BLaER1 (cell line): ENCODE measurements around the gene TRIM7.

Experiments used
- H3K27ac ChIP-seq: shearing (Covaris generic); formaldehyde crosslinking; 2 replicates; pipeline ENCODE4 v1.8.1; 2022
- H3K27me3 ChIP-seq: shearing (Covaris generic); formaldehyde crosslinking; 2 replicates; pipeline ENCODE4 v1.8.1; 2022
- H3K36me3 ChIP-seq: shearing (Covaris generic); formaldehyde crosslinking; 2 replicates; pipeline ENCODE4 v1.8.1; 2022
- H3K4me1 ChIP-seq: shearing (Covaris generic); formaldehyde crosslinking; 2 replicates; pipeline ENCODE4 v1.8.1; 2022
- H3K4me2 ChIP-seq: shearing (Covaris generic); formaldehyde crosslinking; 2 replicates; pipeline ENCODE4 v1.8.1; 2022
- H3K4me3 ChIP-seq: shearing (Covaris generic); formaldehyde crosslinking; 2 replicates; pipeline ENCODE4 v1.8.1; 2022
- H3K9ac ChIP-seq: shearing (Covaris generic); formaldehyde crosslinking; 2 replicates; pipeline ENCODE4 v1.8.1; 2022
- H3K9me3 ChIP-seq: shearing (Covaris generic); formaldehyde crosslinking; 2 replicates; pipeline ENCODE4 v1.8.1; 2022
- H4K20me1 ChIP-seq: shearing (Covaris generic); formaldehyde crosslinking; 2 replicates; pipeline ENCODE4 v1.8.1; 2022
- Cebpa-rat ChIP-seq: shearing (Covaris generic); IDR thresholded peaks from 2 replicates; pipeline ENCODE4 v1.8.1; 2022

TRIM7 gene

GRCh38 chr5:181204826-181205760, at the start of gene TRIM7:
Gene TRIM7 (minus strand): TSS chr5:181205196. CDS start chr5:181205110, 86 bp downstream.
- Histone ChIP-seq H3K4me2 (peak within 1 kb of the TSS; percentile 99), H3K27ac (0 out of 2 replicates have a peak within 1 kb of the TSS, but pooled peaks have one; percentile 13), H4K20me1 (peaks cover 29% of the 10 kb centered on the region), H3K27me3 (peaks cover 73% of the 10 kb centered on the region), H3K9ac (peak within 1 kb of the TSS; percentile 73), H3K4me3 (peak within 1 kb of the TSS; percentile 78), H3K4me1 (peaks cover 23% of the 10 kb centered on the region), H3K36me3 (no peaks in the 10 kb centered on the region), H3K9me3 (no peaks in the 10 kb centered on the region)
- no peak for TF ChIP-seq Cebpa-rat

- H3K9me3 ChIP-seq: no peaks in the 10 kb centered on the region
- no peak for TF ChIP-seq Cebpa-rat
- peaks cover 75% of the 10 kb centered on the region for H3K4me1 ChIP-seq
- H3K4me2 ChIP-seq: peak overlapping the region; percentile 99
- peak overlapping the region; percentile 64; the same call in 1 of the 2 replicates for H3K27ac ChIP-seq
- H3K9ac ChIP-seq: peak overlapping the region; percentile 100
- peaks cover 67% of the 10 kb centered on the region for H4K20me1 ChIP-seq
- H3K27me3 ChIP-seq: no peaks in the 10 kb centered on the region
- peaks cover 37% of the 10 kb centered on the region for H3K36me3 ChIP-seq
- H3K4me3 ChIP-seq: peak overlapping the region; percentile 97
Measured at GRCh38 chr5:181248277-181248676, 43.3 kb upstream of the TRIM7 start.

GRCh38 chr5:181246276-181247049, 41.5 kb upstream of the TRIM7 start:
- Histone ChIP-seq H3K9me3 (no peaks in the 10 kb centered on the region), H3K36me3 (peaks cover 38% of the 10 kb centered on the region), H3K4me2 (peak overlapping the region; percentile 99), H3K9ac (peak overlapping the region; percentile 100), H3K27ac (peak overlapping the region; percentile 97), H3K4me1 (peaks cover 72% of the 10 kb centered on the region), H3K4me3 (peak overlapping the region; percentile 97), H3K27me3 (no peaks in the 10 kb centered on the region), H4K20me1 (peaks cover 67% of the 10 kb centered on the region)
- no peak for TF ChIP-seq Cebpa-rat

- peaks cover 38% of the 10 kb centered on the region for H3K36me3 ChIP-seq
Measured at GRCh38 chr5:181245427-181246275, 40.7 kb upstream of the TRIM7 start.

DNA sequence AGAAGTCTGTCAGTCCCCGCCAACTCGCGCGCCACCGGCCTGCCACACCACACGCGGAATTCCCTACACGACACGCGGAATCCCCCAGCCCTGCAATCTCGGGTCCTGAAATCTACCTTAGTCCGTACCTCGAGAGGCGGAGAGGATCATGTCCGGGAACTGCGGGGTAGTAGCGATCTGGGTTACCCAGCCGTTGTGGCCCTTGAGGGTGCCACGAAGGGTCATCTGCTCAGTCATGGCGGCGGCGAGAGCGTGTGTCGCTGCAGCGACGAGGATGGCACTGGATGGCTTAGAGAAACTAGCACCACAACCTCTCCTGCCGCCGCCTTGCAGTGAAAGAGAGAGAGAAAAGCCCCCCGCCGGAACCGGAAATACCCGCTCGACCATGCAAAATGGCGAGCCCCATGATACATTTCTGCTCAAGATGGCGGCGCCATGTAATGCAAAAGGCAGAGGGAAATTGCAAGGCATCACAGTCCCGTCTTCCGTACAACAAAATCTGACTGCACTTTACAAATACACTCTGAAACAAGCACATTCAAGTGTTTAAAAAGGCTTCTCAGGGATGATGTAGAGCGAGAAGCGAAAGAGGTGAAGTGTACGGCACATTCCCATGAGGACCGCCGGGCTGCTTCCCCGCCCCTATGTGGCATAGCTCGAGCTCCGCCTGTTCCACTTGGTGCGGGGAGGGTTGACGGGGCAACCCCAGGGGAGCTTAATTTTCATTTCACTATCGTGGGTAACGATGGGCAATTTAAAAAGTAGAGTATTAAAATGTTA, 38.8 kb upstream of the TRIM7 start, which contains the start of gene RACK1:
RACK1 (minus strand) TSS at position 343 of the 780 bp plus-strand sequence; CDS start at position 237, 106 bp downstream.
- H3K27me3 ChIP-seq: no peaks in the 10 kb centered on the region; the same call in 1 of the 2 replicates
- H4K20me1 ChIP-seq: peaks cover 67% of the 10 kb centered on the region

More at GRCh38 chr5:181245427-181246275, 40.7 kb upstream of the TRIM7 start:
- H3K4me3 ChIP-seq: peak overlapping the region; percentile 97
- peak overlapping the region; percentile 100 for H3K9ac ChIP-seq
- peaks cover 67% of the 10 kb centered on the region for H4K20me1 ChIP-seq
- no peak for TF ChIP-seq Cebpa-rat
- peak overlapping the region; percentile 97 for H3K27ac ChIP-seq
- peak overlapping the region; percentile 99 for H3K4me2 ChIP-seq
- H3K9me3 ChIP-seq: no peaks in the 10 kb centered on the region
- peaks cover 72% of the 10 kb centered on the region for H3K4me1 ChIP-seq
- no peaks in the 10 kb centered on the region for H3K27me3 ChIP-seq

GRCh38 chr5:181243018-181243563, 38.1 kb upstream of the TRIM7 start:
- peaks cover 68% of the 10 kb centered on the region for H3K4me1 ChIP-seq
- no peaks in the 10 kb centered on the region; the same call in 1 of the 2 replicates for H3K27me3 ChIP-seq
- no peak for TF ChIP-seq Cebpa-rat

More for the DNA sequence above, 38.8 kb upstream of the TRIM7 start, which contains the start of gene RACK1:
- Histone ChIP-seq H3K4me1 (peaks cover 70% of the 10 kb centered on the region), H3K9ac (peak within 1 kb of the TSS; percentile 100), H3K36me3 (peaks cover 45% of the 10 kb centered on the region), H3K27ac (peak within 1 kb of the TSS; percentile 97), H3K4me2 (peak within 1 kb of the TSS; percentile 99), H3K4me3 (peak within 1 kb of the TSS; percentile 97), H3K9me3 (no peaks in the 10 kb centered on the region)
- TF ChIP-seq Cebpa-rat: no peak

GRCh38 chr5:181242031-181242451, 37.0 kb upstream of the TRIM7 start:
- peak overlapping the region; percentile 100 for H3K9ac ChIP-seq
- H3K4me1 ChIP-seq: peaks cover 57% of the 10 kb centered on the region
- H3K27ac ChIP-seq: peak overlapping the region; percentile 97
- H3K36me3 ChIP-seq: peaks cover 62% of the 10 kb centered on the region
- H4K20me1 ChIP-seq: peaks cover 68% of the 10 kb centered on the region
- no peaks in the 10 kb centered on the region for H3K9me3 ChIP-seq
- H3K27me3 ChIP-seq: no peaks in the 10 kb centered on the region; the same call in 1 of the 2 replicates
- no peak for TF ChIP-seq Cebpa-rat
- peak overlapping the region; percentile 97 for H3K4me3 ChIP-seq
- peak overlapping the region; percentile 98 for H3K4me2 ChIP-seq

More at GRCh38 chr5:181243018-181243563, 38.1 kb upstream of the TRIM7 start:
- peak overlapping the region; percentile 97 for H3K27ac ChIP-seq
- no peaks in the 10 kb centered on the region for H3K9me3 ChIP-seq
- H3K9ac ChIP-seq: peak overlapping the region; percentile 100
- H3K4me2 ChIP-seq: peak overlapping the region; percentile 98
- peaks cover 51% of the 10 kb centered on the region for H3K36me3 ChIP-seq
- H3K4me3 ChIP-seq: peak overlapping the region; percentile 97
- peaks cover 67% of the 10 kb centered on the region for H4K20me1 ChIP-seq

DNA sequence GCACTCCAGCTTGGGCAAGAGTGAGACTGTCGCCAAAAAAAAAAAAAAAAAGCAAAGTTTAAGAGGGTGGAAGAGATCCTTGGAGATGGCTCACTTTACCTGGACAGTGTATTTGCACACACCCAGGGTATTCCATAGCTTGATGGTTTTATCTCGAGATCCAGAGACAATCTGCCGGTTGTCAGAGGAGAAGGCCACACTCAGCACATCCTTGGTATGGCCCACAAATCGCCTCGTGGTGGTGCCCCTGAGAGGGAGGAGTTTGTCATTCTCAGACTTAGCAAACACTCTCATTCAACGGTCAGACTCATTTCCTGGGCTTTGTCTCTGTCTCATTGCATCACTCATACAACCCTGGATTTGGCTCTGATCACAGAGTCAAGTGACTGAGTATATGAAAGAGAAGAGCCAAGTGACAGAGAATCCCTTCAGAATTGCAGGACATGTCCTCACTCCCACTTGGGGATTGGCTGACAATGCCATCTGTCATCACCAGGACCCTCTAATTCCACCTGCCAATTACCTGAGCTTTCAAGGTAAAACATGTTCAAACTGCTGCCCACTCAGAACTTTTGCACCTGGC, 36.5 kb upstream of the TRIM7 start:
- H3K9me3 ChIP-seq: no peaks in the 10 kb centered on the region
- H3K9ac ChIP-seq: peak overlapping the region; percentile 100
- H3K36me3 ChIP-seq: peaks cover 67% of the 10 kb centered on the region
- no peaks in the 10 kb centered on the region; the same call in 1 of the 2 replicates for H3K27me3 ChIP-seq
- H3K4me1 ChIP-seq: peaks cover 56% of the 10 kb centered on the region
- H4K20me1 ChIP-seq: peaks cover 70% of the 10 kb centered on the region
- TF ChIP-seq Cebpa-rat: peak; percentile 52; the same call in 1 of the 2 replicates
- H3K4me3 ChIP-seq: peak overlapping the region; percentile 97
- peak overlapping the region; percentile 97 for H3K27ac ChIP-seq
- H3K4me2 ChIP-seq: peak overlapping the region; percentile 98
